Measurements from ENCODE around the gene NLRP1. TPM values are rescaled to one million over a fixed set of nuclear protein-coding genes. Genes with fewer than 3 reads are reported as not detected.

The NLRP1 gene
- polyA plus RNA-seq, 3 donors = 6.2 to 60.8 (median 15.1) TPM

DNA sequence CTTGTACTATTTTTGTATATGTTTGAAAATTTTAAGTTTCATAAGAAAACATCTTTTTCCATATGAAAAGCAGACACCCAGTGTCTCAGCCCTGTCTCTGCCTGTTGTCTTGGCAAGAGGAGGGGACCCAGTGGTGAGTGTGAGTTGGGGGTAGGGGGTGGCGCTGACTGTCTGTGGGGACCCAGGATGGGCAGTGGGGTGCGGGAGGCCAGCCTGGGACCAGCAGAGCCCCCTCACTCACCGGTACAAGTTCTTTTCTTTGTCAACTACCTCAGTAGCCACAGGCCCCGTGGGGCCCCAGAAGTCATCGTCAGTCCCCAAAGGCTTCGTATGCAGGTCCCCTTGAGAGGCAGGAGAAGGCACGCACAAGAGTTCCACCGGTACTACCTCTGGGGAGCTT is 51.7 kb downstream of the NLRP1 start:
- 74 to 96% (median 88%) methylated on average over 8 of the region's 8 CpGs for WGBS, 3 donors
- H3K27ac ChIP-seq (ENCODE audit: low read depth, low read length) = no peak overlapping the region

GRCh38 chr17:5531085-5531418 is 53.3 kb downstream of the NLRP1 start:
- no peak overlapping the region for H3K27ac ChIP-seq (ENCODE audit: low read depth, low read length)
- WGBS, 3 donors = 82 to 95% (median 92%) methylated on average over 4 of the region's 4 CpGs

GRCh38 chr17:5530265-5531084 is 53.8 kb downstream of the NLRP1 start:
- 76 to 91% (median 84%) methylated on average over 12 of the region's 12 CpGs for WGBS, 3 donors
- H3K27ac ChIP-seq (ENCODE audit: low read depth, low read length) = no peak overlapping the region

DNA sequence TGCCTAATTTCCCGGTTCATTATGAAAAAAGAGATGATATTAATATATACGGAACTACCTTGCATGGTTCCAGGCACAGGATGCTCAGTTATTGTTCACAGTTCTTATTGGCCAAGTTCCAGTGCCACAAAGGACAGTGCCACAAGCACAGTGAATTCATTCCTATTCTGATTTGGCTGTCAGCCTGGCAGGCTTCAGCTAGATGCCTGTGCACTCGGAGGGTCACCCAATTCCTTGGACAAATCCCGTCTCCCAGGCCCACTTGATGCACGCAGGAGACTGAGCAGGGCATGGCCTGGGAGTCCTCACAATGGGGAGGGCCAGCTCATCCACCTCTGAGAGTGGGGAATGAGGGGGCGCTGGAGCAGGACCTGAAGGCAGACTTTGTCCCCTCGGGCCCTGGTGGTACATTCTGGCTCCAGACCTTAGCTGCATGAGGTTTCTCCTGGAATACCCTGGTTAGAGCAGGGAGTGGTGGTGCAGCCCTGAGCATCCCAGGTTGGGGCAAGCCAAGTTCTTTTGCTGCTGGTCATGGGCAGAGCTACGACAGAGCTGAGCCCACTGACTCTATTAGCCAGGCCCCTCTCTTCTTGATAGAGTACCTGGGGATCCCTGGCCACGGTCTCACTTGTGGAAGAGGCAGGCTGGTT is 56.6 kb downstream of the NLRP1 start:
- no peak overlapping the region for H3K27ac ChIP-seq (ENCODE audit: low read depth, low read length)
- WGBS, 3 donors = 73 to 88% (median 85%) methylated on average over 8 to 9 of the region's 9 CpGs

DNA sequence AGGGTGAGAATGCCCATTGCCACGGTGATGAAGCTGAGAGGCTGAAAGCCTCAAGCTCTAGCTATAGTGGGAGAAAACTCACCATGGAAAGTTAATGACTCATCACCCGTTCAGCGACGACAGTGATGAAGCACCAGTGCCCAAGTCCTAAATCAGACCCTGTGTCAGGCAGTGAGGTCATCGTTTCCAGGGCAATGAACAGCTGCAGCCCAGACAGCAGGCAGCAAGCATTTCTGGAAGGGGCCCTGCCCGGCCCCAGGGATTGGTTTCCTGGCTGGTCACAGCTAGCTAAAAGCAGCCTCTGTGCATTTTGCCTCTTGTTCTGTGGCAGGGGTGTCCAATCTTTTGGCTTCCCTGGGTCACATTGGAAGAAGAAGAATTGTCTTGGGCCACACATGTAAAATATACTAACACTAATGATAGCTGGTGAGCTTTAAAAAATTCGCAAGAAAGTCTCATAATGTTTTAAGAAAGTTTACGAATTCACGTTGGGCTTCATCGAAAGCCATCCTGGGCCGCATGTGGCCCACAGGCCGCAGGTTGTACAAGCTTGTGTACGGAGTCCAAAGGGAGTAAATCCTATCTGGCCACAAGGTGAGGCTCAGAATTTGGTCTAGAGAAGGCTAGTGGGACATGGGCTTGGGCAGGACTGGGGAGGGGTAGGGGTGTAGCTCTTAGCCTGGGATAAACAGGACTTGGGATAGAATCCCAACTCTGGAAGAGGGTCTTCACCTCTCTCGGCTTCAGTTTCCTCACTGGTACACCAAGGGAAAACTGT is 57.3 kb downstream of the NLRP1 start:
- 55 to 58% (median 56%) methylated on average over 14 of the region's 14 CpGs for WGBS, 3 donors
- H3K27ac ChIP-seq (ENCODE audit: low read depth, low read length) = no peak overlapping the region

DNA sequence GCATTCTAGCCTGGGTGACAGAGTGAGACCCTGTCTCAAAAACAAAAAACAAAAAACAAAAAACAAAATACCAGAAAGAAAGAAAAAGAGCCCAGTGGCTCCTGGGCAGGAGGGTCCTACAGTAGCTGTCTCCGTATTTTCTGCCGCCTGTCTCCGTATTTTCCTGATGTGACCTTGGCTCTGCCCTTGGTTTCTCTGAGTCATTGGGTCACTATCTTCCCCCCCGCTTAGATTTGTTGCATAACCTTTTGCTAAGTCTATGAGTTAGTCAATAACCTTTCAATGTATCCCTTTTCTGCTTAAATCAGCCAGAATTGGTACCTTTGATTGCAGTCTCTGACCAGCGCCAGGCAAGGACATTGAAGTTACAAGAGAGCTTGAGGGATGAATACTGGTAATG is 61.1 kb downstream of the NLRP1 start:
- WGBS, 3 donors = 86 to 91% (median 90%) methylated on average over 5 of the region's 5 CpGs
- H3K27ac ChIP-seq (ENCODE audit: low read depth, low read length) = no peak overlapping the region

DNA sequence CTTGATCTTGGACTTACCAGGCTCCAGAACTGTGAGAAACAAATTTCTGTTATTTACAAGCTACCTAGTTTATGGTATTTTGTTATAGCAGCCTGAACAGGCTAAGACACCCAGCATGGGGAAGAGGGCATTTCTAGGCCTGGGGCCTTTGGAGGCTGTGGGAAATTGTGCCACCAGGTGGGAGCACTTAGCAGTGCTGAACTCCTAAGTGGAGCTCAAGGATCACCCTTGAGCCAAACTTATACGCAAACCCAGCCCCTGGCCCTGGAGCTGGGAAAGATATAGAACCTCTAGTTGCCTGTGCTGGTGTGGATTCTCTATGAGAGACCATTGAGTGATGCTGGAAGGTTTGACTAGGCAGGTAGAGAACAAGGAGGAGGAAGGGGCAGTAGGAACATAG is 61.8 kb downstream of the NLRP1 start:
- H3K27ac ChIP-seq (ENCODE audit: low read depth, low read length) = no peak overlapping the region
- 93 to 100% (median 100%) methylated on average over 1 of the region's 1 CpG for WGBS, 3 donors

GRCh38 chr17:5516060-5516792 is 68.1 kb downstream of the NLRP1 start:
- no peak overlapping the region for H3K27ac ChIP-seq (ENCODE audit: low read depth, low read length)
- WGBS, 3 donors = 58 to 68% (median 60%) methylated on average over 5 of the region's 5 CpGs

DNA sequence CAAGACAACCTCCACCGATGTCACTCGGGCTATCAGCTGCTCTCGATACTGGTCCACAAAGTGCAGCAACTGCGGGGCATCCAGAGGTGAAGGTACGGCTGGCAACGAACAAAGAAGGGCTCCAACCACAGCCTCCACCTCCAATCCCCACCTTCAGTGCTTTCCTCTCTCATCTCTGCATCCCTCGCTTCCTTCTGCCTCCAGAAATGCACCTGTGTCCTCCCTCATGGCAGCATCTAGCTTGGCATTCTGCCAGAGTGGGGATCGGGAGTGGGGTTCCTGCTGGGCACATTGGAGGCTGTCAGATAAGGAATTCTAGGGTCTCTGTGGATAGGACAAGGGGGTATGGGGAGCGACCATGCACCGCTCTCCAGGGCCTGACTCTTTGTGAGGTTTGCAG is 69.3 kb downstream of the NLRP1 start:
- 85 to 95% (median 94%) methylated on average over 10 of the region's 10 CpGs for WGBS, 3 donors

DNA sequence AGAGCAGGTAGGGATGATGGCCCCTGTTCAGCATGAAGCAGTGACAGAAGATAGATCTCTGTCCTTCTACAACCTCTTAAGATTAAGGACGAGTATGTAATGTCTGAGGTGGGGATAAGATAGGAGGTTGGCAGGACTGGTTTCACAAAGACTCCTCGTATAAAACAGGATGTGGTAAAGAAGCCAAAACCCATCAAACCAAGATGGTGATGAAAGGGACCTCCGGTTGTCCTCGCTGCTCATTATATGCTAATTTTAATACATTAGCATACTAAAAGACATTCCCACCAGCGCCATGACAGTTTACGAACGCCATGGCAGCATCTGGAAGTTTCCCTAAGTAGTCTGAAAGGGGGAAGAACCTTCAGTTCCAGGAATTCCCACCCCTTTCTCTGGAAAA is 70.7 kb downstream of the NLRP1 start:
- 55 to 66% (median 60%) methylated on average over 7 of the region's 7 CpGs for WGBS, 3 donors

More for the DNA sequence above, 69.3 kb downstream of the NLRP1 start:
- H3K27ac ChIP-seq (ENCODE audit: low read depth, low read length) = no peak overlapping the region

GRCh38 chr17:5511401-5512225 is 72.7 kb downstream of the NLRP1 start:
- WGBS, 3 donors = 39 to 66% (median 49%) methylated on average over 17 of the region's 17 CpGs
- no peak overlapping the region for H3K27ac ChIP-seq (ENCODE audit: low read depth, low read length)

More for the DNA sequence above, 70.7 kb downstream of the NLRP1 start:
- no peak overlapping the region for H3K27ac ChIP-seq (ENCODE audit: low read depth, low read length)

- no peak overlapping the region for H3K27ac ChIP-seq (ENCODE audit: low read depth, low read length)
- WGBS, 3 donors = 76 to 94% (median 86%) methylated on average over 8 of the region's 8 CpGs
These were observed 73.5 kb downstream of the NLRP1 start for GRCh38 chr17:5510771-5511170.

DNA sequence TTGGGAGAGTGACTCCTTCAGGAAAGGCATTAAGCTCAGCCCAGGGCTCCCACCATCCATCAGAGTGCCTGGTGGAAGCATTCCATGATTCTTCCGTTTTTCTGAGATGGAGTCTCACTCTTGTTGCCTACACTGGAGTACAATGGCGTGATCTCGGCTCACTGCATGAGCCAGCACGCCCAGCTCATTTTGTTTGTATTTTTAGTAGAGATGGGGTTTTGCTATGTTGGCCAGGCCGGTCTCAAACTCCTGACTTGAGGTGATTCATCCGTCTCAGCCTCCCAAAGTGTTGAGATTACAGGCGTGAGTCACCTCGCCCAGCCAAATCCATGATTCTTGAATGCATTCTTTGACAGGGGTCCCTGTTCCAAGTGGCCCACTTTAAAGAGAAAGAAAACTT is 74.8 kb downstream of the NLRP1 start:
- WGBS, 3 donors = 81 to 90% (median 89%) methylated on average over 8 of the region's 8 CpGs
- no peak overlapping the region for H3K27ac ChIP-seq (ENCODE audit: low read depth, low read length)

DNA sequence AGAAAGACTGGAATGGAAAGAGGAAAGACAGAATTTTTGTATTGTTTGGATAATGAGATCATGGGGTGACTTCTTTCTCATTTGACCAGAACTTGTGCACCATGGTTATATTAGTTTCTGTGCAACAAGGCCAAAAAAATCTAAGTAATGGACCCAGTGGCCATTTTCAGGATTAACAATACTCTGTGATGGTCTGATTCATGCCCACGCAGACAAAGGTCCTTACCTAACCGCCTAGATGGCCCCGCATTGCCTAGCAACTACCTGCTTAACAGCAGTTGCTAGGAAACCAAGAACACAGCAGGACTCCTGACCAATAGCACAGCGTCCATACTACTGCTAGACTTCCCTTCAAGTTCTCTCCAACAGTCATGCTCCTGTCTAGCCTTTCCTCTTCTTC is 75.5 kb downstream of the NLRP1 start:
- WGBS, 3 donors = 23 to 77% (median 61%) methylated on average over 4 of the region's 4 CpGs
- H3K27ac ChIP-seq (ENCODE audit: low read depth, low read length) = no peak overlapping the region

GRCh38 chr17:5506307-5506706 is 78.0 kb downstream of the NLRP1 start:
- H3K27ac ChIP-seq (ENCODE audit: low read depth, low read length) = no peak overlapping the region
- 76 to 86% (median 84%) methylated on average over 5 of the region's 5 CpGs for WGBS, 3 donors

DNA sequence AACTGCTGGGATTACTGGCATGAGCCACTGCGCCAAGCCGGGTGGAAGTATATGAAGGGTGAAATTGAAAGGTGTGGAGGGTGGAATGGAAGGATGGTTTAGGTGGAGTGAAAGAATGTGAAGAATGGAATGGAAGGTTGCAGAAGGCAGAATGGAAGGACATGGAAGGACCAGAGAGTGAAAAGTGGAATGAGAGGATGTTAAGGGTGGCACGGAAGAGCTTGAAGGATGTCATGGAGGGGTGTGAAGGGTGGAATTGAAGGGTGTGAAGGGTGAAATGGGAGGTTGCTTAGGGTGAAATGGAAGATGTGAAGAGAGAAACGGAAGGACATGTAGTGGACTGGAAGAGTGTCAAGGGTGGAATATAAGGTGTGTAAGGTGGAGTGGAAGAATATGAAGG is 81.8 kb downstream of the NLRP1 start:
- no peak overlapping the region for H3K27ac ChIP-seq (ENCODE audit: low read depth, low read length)
- 94 to 98% (median 96%) methylated on average over 4 of the region's 4 CpGs for WGBS, 3 donors

DNA sequence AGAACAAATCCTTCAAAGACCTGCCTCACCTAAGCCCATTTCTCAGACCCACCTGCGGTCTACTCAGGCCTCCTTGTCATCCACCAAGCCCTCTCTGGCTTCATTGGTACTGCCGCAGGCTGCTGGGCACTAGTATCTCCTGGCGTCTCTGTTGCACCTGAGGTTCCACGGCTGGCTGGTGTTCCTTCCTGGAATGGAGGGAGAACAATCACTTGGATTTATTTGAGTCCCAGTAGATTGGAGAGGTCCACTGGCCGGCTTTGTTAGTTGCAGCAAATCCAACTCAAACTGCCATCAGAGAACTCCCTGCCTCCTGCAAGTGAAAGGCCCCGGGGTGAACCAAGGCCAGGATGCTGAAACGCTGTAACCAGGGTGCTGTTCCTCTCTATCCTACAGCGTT is 82.6 kb downstream of the NLRP1 start:
- no peak overlapping the region for H3K27ac ChIP-seq (ENCODE audit: low read depth, low read length)
- 77 to 89% (median 82%) methylated on average over 8 of the region's 8 CpGs for WGBS, 3 donors
